Mucosa of rectum (tissue), 2 donors: ENCODE measurements around the gene RHOB.
A peak's percentile ranks its signal among the peaks of the same experiment; 100 is the strongest.
"Not testable (repeated sequence)": the region's sequence is repeated elsewhere in the genome, so short reads cannot be mapped to it uniquely, and the experiment has no call there.

Experiments used
- H3K27ac ChIP-seq, 2 donors: one replicate each; pipeline ENCODE4 v1.7.0; 2013; ENCODE audit warnings: inconsistent platforms in 2 of 2, low read depth in 2 of 2, low read length in 2 of 2
- H3K27me3 ChIP-seq, 2 donors: one replicate each; pipeline ENCODE4 v1.7.0; 2013; ENCODE audit warnings: low read length in 2 of 2; ENCODE audit not compliant: control insufficient read depth in 2 of 2, insufficient read depth in 2 of 2
- H3K36me3 ChIP-seq, 2 donors: one replicate each; pipeline ENCODE4 v1.7.0; 2013; ENCODE audit warnings: low read length in 2 of 2; ENCODE audit not compliant: control insufficient read depth in 2 of 2, insufficient read depth in 2 of 2
- H3K4me1 ChIP-seq, 2 donors: one replicate each; pipeline ENCODE4 v1.7.0; 2013; ENCODE audit warnings: low read length in 2 of 2, mild to moderate bottlenecking in 1 of 2; ENCODE audit not compliant: control insufficient read depth in 2 of 2, insufficient read depth in 2 of 2
- H3K4me3 ChIP-seq, 2 donors: one replicate each; pipeline ENCODE4 v1.7.0; 2013; ENCODE audit warnings: low read length in 2 of 2
- H3K9ac ChIP-seq, 2 donors: one replicate each; pipeline ENCODE4 v1.7.0; 2013; ENCODE audit warnings: low read length in 2 of 2, low read depth in 1 of 2, mild to moderate bottlenecking in 1 of 2
- H3K9me3 ChIP-seq, 2 donors: one replicate each; pipeline ENCODE4 v1.7.0; 2013; ENCODE audit warnings: low read length in 2 of 2; ENCODE audit not compliant: control insufficient read depth in 2 of 2
- donor health status: healthy.
- donor health status: Normal muscosa, but diverticular disease.

RHOB gene

GRCh38 chr2:20452551-20452950 is 5.7 kb downstream of the RHOB start:
- Histone ChIP-seq H3K9ac (no peak overlapping the region), H3K27me3 (no peaks in the 10 kb centered on the region), H3K4me1 (peaks cover 7 to 15% of the 10 kb centered on the region in 2 donors), H3K4me3 (no peak overlapping the region), H3K27ac (no peak overlapping the region), H3K9me3 (no peaks in the 10 kb centered on the region), H3K36me3 (peaks cover 2 to 5% of the 10 kb centered on the region in 2 donors)

- Histone ChIP-seq H3K4me1 (peaks cover 7 to 11% of the 10 kb centered on the region in 2 donors), H3K36me3 (peaks cover 0 to under 1% of the 10 kb centered on the region in 2 donors), H3K27ac (no peak overlapping the region), H3K4me3 (no peak overlapping the region), H3K9ac (no peak overlapping the region), H3K27me3 (no peaks in the 10 kb centered on the region), H3K9me3 (no peaks in the 10 kb centered on the region)
These were observed 6.2 kb downstream of the RHOB start for GRCh38 chr2:20453087-20453486.

- H3K27ac ChIP-seq, result no peak overlapping the region
These were observed 7.4 kb downstream of the RHOB start for GRCh38 chr2:20454036-20454981.

GRCh38 chr2:20455076-20455587 is 8.3 kb downstream of the RHOB start:
- Histone ChIP-seq H3K9me3 (no peaks in the 10 kb centered on the region), H3K4me1 (peaks cover 0 to 4% of the 10 kb centered on the region in 2 donors), H3K9ac (no peak overlapping the region), H3K4me3 (no peak overlapping the region), H3K27me3 (no peaks in the 10 kb centered on the region), H3K36me3 (no peaks in the 10 kb centered on the region), H3K27ac (no peak overlapping the region)

More at GRCh38 chr2:20454036-20454981, 7.4 kb downstream of the RHOB start:
- Histone ChIP-seq H3K27me3 (no peaks in the 10 kb centered on the region), H3K36me3 (no peaks in the 10 kb centered on the region), H3K4me1 (peaks cover 0 to 7% of the 10 kb centered on the region in 2 donors), H3K4me3 (no peak overlapping the region), H3K9ac (no peak overlapping the region), H3K9me3 (no peaks in the 10 kb centered on the region)

- Histone ChIP-seq H3K9ac (no peak overlapping the region), H3K27ac (peak overlapping the region; percentile 26 to 34)
These were observed 9.3 kb downstream of the RHOB start for GRCh38 chr2:20456116-20456571.

GRCh38 chr2:20456636-20457426 is 10.0 kb downstream of the RHOB start:
- peak overlapping the region in 1 of 2 donors; percentile 34 for H3K27ac ChIP-seq

More at GRCh38 chr2:20456116-20456571, 9.3 kb downstream of the RHOB start:
- H3K27me3 ChIP-seq, result no peaks in the 10 kb centered on the region
- H3K4me3 ChIP-seq, result no peak overlapping the region
- no peaks in the 10 kb centered on the region for H3K9me3 ChIP-seq
- H3K4me1 ChIP-seq, result no peaks in the 10 kb centered on the region
- no peaks in the 10 kb centered on the region for H3K36me3 ChIP-seq

GRCh38 chr2:20457661-20458630 is 11.1 kb downstream of the RHOB start:
- Histone ChIP-seq H3K9me3 (no peaks in the 10 kb centered on the region), H3K9ac (no peak overlapping the region), H3K27ac (no peak overlapping the region), H3K4me1 (no peaks in the 10 kb centered on the region), H3K36me3 (no peaks in the 10 kb centered on the region), H3K27me3 (no peaks in the 10 kb centered on the region), H3K4me3 (no peak overlapping the region)

More at GRCh38 chr2:20456636-20457426, 10.0 kb downstream of the RHOB start:
- no peaks in the 10 kb centered on the region for H3K4me1 ChIP-seq
- H3K36me3 ChIP-seq, result no peaks in the 10 kb centered on the region
- H3K9ac ChIP-seq, result no peak overlapping the region
- H3K9me3 ChIP-seq, result no peaks in the 10 kb centered on the region
- H3K27me3 ChIP-seq, result no peaks in the 10 kb centered on the region
- no peak overlapping the region for H3K4me3 ChIP-seq

- not testable (repeated sequence) for H3K9ac ChIP-seq, H3K27ac ChIP-seq, H3K4me1 ChIP-seq, H3K27me3 ChIP-seq, H3K36me3 ChIP-seq, H3K9me3 ChIP-seq, H3K4me3 ChIP-seq
These were observed 12.0 kb downstream of the RHOB start for GRCh38 chr2:20458737-20459484.
